ENCODE measurements around the gene THEM5.

The THEM5 gene

GRCh38 chr1:151839082-151839412 lies 14.5 kb downstream of the THEM5 start:
- no peak for DNase-seq

- DNase-seq: no peak
Measured at GRCh38 chr1:151838222-151839081, 15.1 kb downstream of the THEM5 start.

DNA sequence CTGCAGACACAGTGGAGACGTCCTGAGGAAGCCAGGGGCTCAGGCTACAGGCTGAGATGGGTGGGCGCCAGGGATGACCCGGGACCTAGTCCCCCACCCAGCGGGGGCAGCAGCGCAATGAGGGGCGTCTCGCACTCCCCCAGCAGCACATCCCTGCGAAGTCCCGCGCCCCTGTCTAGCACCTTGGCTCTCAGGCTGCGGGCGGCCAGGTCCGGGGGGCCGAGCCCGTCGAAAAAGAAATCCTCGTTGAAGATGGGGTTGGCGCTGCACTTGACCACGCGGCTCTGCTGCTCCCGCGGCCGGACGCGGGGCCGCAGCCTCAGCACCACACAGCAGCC lies 15.7 kb downstream of the THEM5 start:
- DNase-seq: no peak

DNA sequence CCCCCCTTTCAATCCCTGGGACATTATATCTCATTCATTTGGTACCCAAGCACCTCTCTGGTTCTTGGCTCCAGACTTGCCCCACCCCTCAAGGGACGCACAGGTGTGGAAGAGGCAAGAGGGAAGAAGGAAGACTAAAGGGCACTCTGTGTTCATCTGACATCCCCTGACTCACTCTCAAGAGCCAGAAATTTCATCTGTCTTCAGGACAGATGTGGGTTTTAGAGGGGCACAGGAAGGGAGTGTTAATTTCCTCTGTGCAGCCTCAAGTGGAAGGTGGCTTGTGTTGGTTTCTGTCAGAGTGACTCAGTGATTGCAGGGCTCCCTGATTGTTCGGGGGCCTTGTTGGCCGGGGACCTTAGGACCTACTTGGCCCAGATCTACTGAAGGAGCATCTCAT lies 16.3 kb downstream of the THEM5 start:
- no peak for DNase-seq

DNA sequence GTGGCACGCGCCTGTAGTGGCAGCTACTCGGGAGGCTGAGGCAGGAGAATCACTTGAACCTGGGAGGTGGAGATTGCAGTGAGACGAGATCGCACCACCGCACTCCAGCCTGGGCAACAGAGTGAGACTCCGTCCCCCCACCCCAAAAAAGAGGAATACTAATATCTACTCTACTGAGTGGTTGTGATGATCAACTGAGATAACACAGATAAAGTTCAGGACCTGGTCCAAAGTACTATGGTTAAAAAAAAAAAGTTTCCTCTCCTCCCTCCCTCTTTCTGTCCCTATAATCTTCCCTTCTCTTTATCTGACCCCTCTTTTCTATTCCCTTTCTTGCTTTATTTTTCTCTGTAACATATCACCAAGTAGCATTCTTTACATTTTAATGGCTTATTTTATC lies 17.9 kb downstream of the THEM5 start:
- no peak for DNase-seq

DNA sequence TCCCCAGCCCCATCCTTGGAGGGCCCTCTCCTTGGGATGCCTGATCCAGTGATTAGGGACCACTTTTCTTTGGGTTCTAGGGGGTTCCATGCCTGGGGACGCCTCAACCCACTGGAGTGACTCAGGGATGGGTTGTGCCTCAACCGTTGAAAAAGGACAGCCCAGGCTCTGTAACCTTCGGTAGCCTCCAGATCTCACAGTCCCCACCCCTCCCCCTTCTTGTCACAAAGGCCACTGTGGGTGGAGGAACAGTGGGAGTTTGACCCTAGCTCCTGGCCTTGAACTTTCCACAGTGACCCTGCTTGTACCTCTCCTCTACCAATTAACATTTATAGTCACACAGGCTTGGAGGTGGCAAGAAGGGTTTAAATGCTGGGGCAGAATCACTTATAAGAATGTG lies 19.3 kb downstream of the THEM5 start:
- DNase-seq: no peak

DNA sequence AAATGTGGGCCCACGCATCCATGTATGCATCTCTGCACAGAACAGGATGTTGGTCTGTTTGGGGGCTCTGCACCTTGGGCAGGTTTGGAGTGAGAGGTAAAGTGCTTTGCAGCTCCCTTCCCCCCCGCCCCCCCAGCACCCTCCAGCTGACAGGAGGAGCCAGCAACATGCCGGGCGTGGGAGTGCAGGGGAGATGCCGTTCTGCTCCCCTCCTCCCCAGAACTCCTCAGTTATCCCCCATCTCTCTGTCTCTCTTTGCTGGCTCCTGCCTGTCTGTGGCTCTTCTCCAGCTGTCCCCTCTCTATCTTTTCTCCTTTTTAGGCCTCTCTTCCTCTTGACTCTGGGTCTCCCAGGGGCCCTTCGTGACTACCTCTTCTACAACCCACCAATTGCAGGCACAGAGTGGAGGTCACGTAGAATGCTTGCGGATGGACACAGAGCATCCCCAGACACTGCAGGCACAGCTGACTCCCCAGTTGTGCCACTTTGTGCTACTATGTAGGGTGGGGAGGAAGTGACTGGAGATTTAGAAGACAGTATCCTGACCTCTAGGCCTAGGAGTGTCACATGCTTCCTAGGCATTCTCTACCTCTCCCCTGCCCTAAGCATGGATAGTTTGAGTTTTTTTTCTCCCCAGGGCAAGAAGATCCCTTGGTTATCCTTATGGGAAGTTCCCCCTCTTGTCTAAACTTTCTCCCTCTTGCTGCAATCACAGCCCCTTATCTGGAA lies 20.2 kb downstream of the THEM5 start:
- DNase-seq: no peak

- no peak for DNase-seq
Measured at GRCh38 chr1:151832318-151832980, 21.1 kb downstream of the THEM5 start.

DNA sequence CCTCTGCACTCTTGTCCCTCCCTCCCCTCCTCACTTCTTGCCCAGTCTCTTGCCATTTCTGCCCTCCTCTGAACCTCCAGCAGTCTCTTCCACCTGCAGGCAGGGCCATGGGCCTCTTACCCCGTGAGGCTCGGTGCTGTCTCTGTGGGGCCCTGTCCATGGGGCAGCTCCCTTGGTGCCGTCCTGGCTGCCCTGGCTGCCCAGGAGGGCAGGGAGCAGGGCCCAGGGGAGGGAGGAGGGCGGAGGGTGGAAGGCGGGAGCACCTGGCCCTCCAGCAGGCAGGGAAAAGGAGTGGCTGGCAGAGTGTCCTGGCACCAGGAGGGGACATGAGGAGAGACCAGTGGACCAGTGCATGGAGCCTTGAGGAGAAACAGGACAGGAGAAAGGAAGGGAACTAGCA lies 21.9 kb downstream of the THEM5 start, which contains the start of gene RORC:
Gene RORC, minus strand, starts transcription at position 198 of the 400 bp plus-strand sequence. Its CDS starts 38 bp downstream, at position 160.
- DNase-seq: no peak

DNA sequence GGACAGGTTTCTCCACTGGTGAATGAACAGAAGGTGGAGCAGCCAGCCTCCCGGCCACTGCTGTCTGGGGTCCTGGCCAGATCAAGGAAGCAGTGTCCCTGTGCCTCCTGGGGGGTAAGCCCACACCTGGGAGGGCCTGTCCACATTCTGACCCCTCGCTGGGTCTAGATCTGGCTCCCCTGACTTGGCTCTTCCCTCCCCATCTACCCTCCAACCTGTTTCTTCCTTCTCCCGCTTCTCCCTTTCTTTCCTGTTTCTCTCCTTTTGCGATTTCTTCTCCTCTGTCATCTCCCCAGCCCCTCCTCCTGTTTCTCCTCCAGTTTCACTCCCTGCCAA lies 22.3 kb downstream of the THEM5 start:
- no peak for DNase-seq

DNA sequence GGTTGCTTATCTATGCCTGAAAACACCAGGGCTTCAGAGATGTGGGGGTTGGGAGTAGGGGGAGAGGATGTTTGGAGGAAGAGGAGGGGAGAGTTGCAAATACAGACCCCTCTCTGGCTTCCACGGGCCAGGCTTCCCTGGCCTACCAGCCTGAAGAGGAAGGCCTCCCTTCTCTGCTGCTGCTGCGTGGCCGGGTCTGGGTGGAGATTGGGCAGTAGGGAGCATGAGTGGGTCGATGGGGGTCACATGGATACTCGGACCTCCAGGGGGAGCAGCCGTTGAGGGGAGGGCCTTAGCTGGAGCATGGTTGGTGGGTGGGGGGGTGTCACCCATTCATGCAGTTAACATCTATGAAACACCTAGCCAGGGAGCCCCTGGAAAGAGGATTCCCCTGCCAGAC lies 23.5 kb downstream of the THEM5 start:
- no peak for DNase-seq

DNA sequence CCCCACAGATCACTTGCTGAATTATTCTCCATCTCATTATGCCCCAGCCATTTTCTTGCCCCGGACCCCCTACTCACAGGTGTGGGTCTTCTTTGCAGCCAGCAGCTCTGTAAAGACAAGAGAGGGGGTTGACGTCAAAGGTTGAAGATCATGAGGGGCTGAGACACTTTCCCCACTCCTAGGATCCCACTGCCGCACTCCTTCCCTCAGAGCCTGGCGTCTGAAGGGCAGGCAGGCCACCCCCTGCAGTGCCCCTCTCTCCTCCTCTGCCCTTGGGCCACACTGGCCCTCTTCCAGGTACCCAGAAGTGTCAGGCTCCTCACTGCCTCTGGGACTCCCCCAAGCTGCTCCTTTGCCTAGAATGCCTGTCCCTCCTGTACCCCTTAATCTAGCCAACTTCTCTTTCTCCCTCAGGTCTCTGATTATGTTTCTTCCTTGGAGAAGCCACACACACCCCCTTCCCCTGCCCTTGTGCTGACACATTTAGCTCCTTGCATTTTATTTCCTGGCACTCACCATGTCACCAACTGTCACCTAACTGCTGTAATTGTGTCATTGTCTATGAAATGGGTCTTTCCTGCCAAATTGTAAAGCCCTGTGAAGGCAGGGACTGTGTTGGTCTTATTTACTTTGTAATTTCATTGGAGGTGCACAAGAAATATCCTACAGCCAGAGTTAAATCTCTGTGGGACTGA lies 24.0 kb downstream of the THEM5 start:
- DNase-seq: no peak

DNA sequence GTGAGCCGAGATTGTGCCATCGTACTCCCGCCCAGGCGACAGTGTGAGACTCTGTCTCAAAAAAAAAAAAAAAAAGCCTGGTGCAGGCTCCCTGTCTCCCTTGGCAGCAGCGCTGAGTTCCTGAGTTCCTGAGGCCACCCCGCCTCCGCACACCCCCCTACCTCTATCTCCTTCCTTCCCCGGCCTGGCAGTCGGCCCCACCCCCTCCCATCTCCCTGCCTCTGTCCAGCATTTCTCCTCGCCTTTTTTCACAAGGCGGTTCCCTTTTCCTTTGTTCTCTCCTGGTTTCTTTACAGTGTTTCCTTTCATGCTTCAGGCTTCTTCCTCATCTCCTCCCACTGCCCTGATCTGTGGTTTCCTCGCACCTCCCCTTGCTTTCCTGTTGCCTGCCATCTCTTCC lies 24.6 kb downstream of the THEM5 start:
- DNase-seq: peak; percentile 17

DNA sequence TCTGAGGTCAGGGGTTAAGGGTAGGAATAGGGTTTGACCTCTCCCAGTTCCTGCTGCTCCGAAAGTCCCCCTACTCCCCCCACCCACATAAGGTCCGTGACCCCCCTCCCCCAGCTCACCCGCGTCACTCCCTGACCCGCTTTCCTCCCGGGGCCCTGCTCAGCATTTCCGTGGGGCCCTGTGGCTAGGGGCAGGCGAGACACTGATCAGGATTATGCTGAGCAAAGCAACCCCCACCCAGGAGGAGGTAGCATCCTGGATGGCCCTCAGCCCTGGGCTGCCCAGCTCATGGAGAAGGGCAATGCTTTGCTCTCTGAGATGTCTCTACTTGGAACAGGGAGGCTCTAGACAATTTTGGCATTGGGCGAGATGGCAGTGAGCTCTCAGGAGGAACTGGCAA lies 25.7 kb downstream of the THEM5 start:
- DNase-seq: no peak

DNA sequence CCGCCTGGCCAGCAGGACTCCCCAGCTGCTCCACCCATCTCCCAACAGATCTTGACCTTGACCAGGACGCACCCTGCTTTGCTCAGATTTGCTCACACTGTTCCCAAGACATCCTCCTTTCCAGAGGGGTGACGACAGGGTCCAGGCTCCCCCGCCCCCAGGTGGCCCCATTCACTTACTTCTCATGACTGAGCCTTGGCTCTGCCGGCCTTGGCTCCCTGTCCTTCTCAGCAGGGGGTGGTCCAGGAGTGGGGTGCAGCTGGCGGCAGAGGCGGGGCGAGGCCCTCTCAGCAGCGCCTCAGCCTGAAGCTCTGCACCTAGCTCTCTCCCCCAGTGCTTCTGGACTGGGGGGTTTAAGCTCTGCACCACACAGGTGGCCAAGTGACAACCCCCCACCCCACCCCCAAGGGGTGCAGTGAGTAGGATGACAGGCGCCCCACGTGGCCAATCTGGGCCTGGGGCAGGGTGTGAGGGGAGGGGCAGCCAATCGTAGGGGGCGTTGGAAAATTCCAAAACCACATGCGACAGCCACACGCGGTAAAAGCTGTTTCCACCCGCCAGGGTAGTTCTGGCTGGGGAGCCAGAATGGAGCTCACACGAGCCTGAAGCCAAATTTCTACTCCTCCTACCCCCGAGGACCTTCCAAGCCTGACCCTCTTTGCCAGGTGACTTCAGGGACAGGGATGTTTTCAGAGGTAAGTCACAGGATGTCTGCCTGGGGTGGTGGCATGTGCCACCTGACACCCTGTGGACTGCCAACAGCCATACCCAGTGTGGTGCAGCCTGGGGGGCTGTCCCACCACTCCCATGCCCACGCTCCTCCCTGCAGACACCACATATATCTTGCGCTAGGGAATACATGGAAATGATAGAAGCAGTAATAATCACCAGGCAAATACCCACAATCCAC lies 27.5 kb downstream of the THEM5 start:
- DNase-seq: no peak

- no peak for DNase-seq
Measured at GRCh38 chr1:151825204-151825603, 28.3 kb downstream of the THEM5 start.

DNA sequence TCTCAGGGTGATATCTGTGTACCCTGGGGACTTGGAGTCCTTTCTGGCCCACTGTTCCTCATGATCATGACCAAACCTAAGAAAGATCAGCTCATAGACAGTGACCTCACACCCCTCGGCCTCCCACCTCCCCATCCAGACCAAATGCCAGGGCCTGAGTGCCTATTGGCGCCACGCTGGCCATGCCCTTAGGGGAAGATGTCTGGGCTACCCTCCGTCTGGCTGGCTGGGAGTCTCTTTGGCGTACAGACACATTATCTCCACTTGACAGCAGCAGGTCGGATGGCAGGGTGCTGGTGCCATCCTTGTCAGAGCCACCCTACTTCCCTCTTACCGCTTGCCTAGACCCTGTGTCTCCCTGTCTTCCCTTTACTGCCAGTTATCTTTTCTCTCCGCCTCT lies 30.3 kb downstream of the THEM5 start:
- DNase-seq: no peak

GRCh38 chr1:151822404-151822803 lies 31.1 kb downstream of the THEM5 start:
- DNase-seq: no peak

DNA sequence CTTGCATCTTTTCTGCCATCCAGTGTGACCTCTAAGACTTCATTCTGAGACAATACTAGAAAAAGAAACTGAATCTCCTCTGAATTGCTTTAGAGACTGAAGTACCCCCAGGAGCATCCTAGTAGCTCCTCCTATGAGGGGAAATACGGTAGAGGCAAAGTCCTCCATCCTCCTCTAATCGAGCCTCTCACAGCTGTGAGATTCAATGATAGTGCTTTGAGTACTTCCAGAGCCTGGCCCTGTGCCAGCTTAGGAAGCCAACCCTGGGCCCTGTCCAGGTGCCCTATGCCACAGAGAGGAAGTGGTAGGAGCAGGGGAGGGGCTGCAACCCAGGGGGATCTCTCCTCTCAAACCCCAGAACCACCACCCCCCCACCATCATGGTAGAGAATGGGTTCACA lies 32.6 kb downstream of the THEM5 start:
- no peak for DNase-seq

DNA sequence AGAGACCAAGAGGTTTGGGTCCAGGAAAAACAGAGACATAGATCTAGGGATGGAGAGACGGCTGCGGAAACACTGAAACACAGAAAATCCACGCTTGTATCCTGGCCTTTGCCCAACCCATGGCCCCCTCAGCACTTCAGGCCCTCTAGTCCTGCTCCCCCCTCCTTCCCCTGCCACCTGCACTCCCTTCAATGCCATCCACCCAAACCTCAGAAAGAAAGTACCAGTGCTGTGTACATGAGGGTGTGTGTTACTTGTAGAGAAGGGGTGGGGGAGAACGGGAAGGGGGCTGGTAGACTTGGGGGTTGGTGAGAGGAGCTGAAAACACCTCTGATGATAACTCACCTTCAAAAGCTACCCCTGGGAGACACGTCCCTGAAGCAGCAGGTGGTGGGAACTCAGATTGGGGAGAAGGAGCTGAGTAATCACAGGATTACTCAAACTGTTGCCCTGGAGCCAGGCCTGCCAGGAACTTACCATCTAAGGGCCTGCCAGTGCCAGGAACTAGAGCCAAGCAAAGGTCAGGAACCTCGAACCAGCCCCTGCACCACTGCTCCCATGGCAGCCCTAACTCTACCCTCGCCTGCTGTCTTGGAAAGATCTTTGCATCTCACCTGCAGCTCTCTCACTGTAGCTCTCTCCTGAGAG lies 33.4 kb downstream of the THEM5 start:
- no peak for DNase-seq

GRCh38 chr1:151819227-151819835 lies 34.2 kb downstream of the THEM5 start:
- no peak for DNase-seq

GRCh38 chr1:151817353-151817730 lies 36.2 kb downstream of the THEM5 start:
- DNase-seq: no peak

Measured in fibroblast of skin of right quadriceps (primary cell).